ENCODE data around the gene CPTP. TPM values are rescaled to one million over a fixed set of nuclear protein-coding genes. Genes with fewer than 3 reads are reported as not detected.
A peak's percentile ranks its signal among the peaks of the same experiment; 100 is the strongest.

The CPTP gene
- total and polyA plus RNA-seq, 2 of the 13 experiments (the other 11 are each of a cell fraction or from before 2014, with no cell fraction given), result 5.5 to 9.3 TPM

- TF ChIP-seq ZNF607 (CRISPR knock-in tag; IDR thresholded peaks at IDR 0.05; ENCODE audit: borderline replicate concordance) (0 out of 2 replicates have a peak, but pooled peaks have one; percentile 24), RELA (CRISPR knock-in tag; IDR thresholded peaks at IDR 0.05) (0 out of 2 replicates have a peak, but pooled peaks have one; percentile 19), BORCS8-MEF2B (CRISPR knock-in tag; IDR thresholded peaks at IDR 0.05) (peak; percentile 27; the same call in 1 of the 2 replicates), HES4 (CRISPR knock-in tag; IDR thresholded peaks at IDR 0.05; ENCODE audit: borderline replicate concordance) (no peak), SOX6 (IDR thresholded peaks at IDR 0.05) (no peak), SOX6 (CRISPR knock-in tag; IDR thresholded peaks at IDR 0.05) (peak; percentile 78), KAT8 (CRISPR knock-in tag; IDR thresholded peaks at IDR 0.05) (peak; percentile 79), HMG20A (CRISPR knock-in tag; IDR thresholded peaks at IDR 0.05; ENCODE audit: borderline replicate concordance) (0 out of 2 replicates have a peak, but pooled peaks have one; percentile 36), BRCA1 (CRISPR knock-in tag; IDR thresholded peaks at IDR 0.05) (0 out of 2 replicates have a peak, but pooled peaks have one; percentile 38), ONECUT2 (CRISPR knock-in tag; IDR thresholded peaks at IDR 0.05) (no peak), ZNF326 (CRISPR knock-in tag; IDR thresholded peaks at IDR 0.05; ENCODE audit: borderline replicate concordance) (no peak), ETV5 (CRISPR knock-in tag; IDR thresholded peaks at IDR 0.05; ENCODE audit: borderline replicate concordance) (peak; percentile 83; the same call in 1 of the 2 replicates), HNF1B (CRISPR knock-in tag; IDR thresholded peaks at IDR 0.05) (peak; percentile 44; the same call in 1 of the 2 replicates), E2F1 (CRISPR knock-in tag; IDR thresholded peaks at IDR 0.05) (no peak), ZNF331 (CRISPR knock-in tag; IDR thresholded peaks at IDR 0.05) (0 out of 2 replicates have a peak, but pooled peaks have one; percentile 10), ZNF746 (CRISPR knock-in tag; IDR thresholded peaks at IDR 0.05) (peak; percentile 89), ZNF350 (CRISPR knock-in tag; IDR thresholded peaks at IDR 0.05; ENCODE audit: borderline replicate concordance, low read depth) (no peak; the same call in 1 of the 2 replicates), PCBP2 (optimal IDR thresholded peaks at IDR 0.05; ENCODE audit: low read depth, low read length, poor library complexity, severe bottlenecking) (no peak), ZNF432 (CRISPR knock-in tag; IDR thresholded peaks at IDR 0.05; ENCODE audit: borderline replicate concordance) (no peak), ZNF773 (CRISPR knock-in tag; IDR thresholded peaks at IDR 0.05; ENCODE audit: borderline replicate concordance) (no peak)
- TF ChIP-seq, protein P1, sequence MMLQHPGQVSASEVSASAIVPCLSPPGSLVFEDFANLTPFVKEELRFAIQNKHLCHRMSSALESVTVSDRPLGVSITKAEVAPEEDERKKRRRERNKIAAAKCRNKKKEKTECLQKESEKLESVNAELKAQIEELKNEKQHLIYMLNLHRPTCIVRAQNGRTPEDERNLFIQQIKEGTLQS (CRISPR knock-in tag; IDR thresholded peaks at IDR 0.05), result no peak
- TF ChIP-seq, protein P2, sequence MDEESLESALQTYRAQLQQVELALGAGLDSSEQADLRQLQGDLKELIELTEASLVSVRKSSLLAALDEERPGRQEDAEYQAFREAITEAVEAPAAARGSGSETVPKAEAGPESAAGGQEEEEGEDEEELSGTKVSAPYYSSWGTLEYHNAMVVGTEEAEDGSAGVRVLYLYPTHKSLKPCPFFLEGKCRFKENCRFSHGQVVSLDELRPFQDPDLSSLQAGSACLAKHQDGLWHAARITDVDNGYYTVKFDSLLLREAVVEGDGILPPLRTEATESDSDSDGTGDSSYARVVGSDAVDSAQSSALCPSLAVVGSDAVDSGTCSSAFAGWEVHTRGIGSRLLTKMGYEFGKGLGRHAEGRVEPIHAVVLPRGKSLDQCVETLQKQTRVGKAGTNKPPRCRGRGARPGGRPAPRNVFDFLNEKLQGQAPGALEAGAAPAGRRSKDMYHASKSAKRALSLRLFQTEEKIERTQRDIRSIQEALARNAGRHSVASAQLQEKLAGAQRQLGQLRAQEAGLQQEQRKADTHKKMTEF (CRISPR knock-in tag; IDR thresholded peaks at IDR 0.05), result peak; percentile 62
- TF ChIP-seq, protein P3, sequence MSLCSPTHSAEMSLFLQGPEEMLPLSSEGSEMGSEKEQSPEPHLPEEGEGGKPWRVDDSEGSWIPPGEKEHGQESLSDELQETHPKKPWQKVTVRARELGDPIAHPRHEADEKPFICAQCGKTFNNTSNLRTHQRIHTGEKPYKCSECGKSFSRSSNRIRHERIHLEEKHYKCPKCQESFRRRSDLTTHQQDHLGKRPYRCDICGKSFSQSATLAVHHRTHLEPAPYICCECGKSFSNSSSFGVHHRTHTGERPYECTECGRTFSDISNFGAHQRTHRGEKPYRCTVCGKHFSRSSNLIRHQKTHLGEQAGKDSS (CRISPR knock-in tag; IDR thresholded peaks at IDR 0.05; ENCODE audit: borderline replicate concordance, low read depth), result no peak
Observed at GRCh38 chr1:1281533-1282321, 42.9 kb upstream of the CPTP start (continued).
